GM12874 (cell line): ENCODE measurements around the gene GRIN2C.

Experiments
- CTCF ChIP-seq: IDR thresholded peaks from 2 replicates; pipeline ENCODE4 v1.5.1; 2011; ENCODE audit warnings: low read depth, mild to moderate bottlenecking, control low read depth, low read length, moderate library complexity; ENCODE audit not compliant: insufficient read depth

The GRIN2C gene

GRCh38 chr17:74801896-74802295 lies 57.8 kb downstream of the GRIN2C start:
- TF ChIP-seq CTCF = no peak

- TF ChIP-seq CTCF = no peak
These were observed 59.2 kb downstream of the GRIN2C start for GRCh38 chr17:74800531-74800930.

DNA sequence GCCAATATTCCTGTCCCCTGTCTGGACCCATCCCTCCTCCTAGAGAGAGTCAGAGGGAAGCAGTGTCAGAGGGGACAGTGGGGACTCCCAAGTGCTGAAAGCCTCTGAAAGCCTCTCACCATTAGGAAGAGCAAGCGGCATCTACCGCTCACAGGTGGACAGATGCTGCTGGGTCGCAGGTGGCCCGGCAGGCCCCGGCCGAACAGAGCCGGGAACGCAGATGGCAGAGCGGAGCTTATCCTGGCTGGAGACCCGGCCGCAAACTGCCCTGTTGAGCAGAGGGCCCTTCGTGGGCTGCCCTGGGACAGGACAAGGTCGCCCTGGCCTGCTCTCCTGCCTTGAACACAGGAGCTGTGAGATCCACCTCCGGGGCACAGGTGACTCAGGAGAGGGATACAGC lies 60.6 kb downstream of the GRIN2C start:
- no peak for TF ChIP-seq CTCF

DNA sequence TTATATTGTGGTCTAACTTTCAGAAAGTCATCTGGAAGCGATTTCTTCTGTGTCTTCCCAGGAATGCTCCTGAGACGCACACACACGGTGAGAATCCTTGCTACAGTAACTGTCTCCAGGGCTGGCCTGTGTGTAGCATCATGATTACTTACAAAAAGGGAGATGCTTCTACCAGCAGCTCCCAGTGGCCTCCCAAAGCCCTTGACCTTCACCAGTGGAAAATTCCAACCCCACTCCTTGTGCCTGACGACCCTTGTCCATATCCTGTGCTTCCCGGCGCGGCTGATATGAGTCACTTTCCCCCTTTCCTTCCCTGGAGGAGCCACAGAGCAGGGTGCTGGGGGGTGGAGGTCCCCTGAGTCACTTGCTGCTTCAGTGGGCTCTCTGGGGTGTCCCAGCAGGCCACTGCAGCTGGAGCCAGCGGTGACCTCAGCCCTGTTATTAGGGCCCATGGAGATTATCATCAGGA lies 61.4 kb downstream of the GRIN2C start:
- TF ChIP-seq CTCF = no peak

DNA sequence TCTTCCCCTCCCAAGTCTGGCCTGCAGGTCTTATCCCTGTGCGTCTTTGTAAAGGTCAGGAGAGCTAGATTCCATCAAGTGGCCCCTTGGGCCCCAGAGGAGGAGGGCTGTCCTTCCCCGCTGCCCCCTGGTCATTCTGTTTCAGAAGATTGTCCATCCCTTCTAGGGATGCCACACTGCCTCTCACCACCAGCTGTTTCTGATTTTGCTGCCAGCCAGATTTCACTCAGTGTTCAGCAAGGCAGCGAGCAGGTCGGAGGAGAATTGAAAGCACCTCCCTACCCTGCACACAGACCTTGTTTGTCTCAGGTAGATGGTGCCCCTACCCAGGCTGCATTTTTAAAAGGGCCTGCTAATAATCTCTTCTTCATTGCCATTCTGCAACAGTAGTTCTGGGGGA lies 61.9 kb downstream of the GRIN2C start:
- no peak for TF ChIP-seq CTCF

DNA sequence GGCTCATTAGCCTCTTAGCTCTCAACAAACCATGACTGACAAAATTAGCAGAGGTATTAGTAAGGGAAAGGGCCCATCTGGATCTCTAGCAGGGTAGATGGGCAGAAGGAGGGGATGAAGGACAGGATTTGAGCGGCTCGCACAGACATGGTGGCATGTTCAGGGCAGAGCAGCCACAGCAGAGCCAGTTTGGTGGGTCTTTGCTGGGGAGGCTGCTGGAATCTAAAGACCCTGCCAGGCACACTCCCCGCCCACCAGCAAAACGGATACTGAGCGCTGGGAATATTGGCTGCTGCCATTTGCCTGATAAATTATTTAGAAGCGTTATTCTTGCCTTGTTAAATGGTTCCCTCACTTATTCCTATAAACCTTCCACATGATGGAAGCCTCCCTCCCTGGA lies 62.8 kb downstream of the GRIN2C start:
- no peak for TF ChIP-seq CTCF

- no peak for TF ChIP-seq CTCF
These were observed 63.5 kb downstream of the GRIN2C start for GRCh38 chr17:74796211-74796610.

DNA sequence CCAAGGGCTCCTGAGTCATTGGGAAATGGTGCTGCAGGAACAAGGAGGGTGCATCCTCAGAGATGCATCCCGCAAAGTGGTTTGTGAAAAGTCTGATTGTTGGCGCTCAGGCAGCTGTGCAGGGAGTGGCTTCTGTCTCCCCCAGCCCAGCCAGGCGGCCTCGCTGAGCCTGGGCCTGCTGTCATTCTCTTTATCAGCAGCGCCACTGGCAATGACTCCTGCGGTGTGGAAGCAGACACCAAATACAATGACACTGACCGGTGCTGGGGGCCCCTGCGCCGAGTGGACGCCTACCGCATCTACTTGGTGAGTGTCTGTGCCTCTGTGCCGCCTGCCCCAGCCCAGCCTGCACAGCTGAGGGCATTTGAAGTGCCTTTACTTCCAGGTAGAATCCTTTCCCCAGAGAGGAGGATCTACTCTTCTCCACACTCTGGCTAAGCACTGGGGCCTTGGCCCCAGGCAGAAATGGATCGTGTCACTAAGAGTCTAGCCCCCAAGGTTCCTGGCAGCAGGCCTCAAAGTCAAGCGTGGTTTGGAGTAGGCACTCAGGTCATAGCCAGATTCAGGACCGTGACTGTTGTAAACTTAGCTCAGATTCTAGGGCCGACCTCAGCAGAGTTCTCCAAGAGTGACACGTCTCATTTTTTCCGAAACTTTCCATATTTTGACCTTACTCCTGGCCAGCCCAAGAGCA lies 64.2 kb downstream of the GRIN2C start:
- TF ChIP-seq CTCF = no peak
